Measurements from ENCODE around the gene PYGO2.

DNA sequence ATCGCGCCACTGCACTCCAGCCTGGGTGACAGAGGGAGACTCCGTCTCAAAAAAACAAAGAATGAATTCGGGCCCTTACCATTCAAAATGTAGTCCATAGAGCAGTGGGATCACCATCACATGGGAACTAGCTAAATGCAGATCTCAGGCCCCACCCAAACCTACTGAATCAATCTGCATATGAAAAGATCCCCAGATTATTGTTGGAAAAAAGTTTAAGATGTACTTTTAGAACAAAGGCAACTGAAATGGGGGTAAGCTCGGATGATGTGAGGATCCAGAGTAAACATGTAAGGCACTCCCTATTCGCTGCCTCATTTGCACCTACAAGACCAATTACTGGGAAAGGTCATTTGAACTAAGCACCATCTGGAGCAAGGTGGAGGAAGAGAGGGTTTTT, 20.8 kb upstream of the PYGO2 start:
- TF ChIP-seq EZH2 (IDR thresholded peaks at IDR 0.05; ENCODE audit: low read length) (no peak), CTCF (optimal IDR thresholded peaks at IDR 0.05 in 1 of 3, IDR thresholded peaks at IDR 0.05 in 1 of 3, conservative IDR thresholded peaks at IDR 0.05 in 1 of 3; ENCODE audit: extremely low read depth in 1 of 3, insufficient read depth in 2 of 3, low read length in 3 of 3) (no peak)
